Muscle layer of colon (tissue), 2 donors: ENCODE data around the gene ANKRD33.
A peak's percentile ranks its signal among the peaks of the same experiment; 100 is the strongest.

Experiments used
- H3K27ac ChIP-seq: one replicate; pipeline ENCODE4 v1.7.0; 2013; ENCODE audit warnings: low read depth, mild to moderate bottlenecking, low read length, moderate library complexity
- H3K27me3 ChIP-seq, 2 donors: one replicate each; pipeline ENCODE4 v1.7.0; 2013; ENCODE audit warnings: low read length in 2 of 2, mild to moderate bottlenecking in 2 of 2; ENCODE audit not compliant: insufficient read depth in 2 of 2, control insufficient read depth in 1 of 2
- H3K36me3 ChIP-seq: one replicate; pipeline ENCODE4 v1.7.0; 2013; ENCODE audit warnings: mild to moderate bottlenecking, low read length; ENCODE audit not compliant: insufficient read depth
- H3K4me1 ChIP-seq: one replicate; pipeline ENCODE4 v1.7.0; 2013; ENCODE audit warnings: mild to moderate bottlenecking, low read length; ENCODE audit not compliant: insufficient read depth
- H3K4me3 ChIP-seq, 2 donors: one replicate each; pipeline ENCODE4 v1.7.0; 2013; ENCODE audit warnings: low read length in 2 of 2, low read depth in 1 of 2, mild to moderate bottlenecking in 1 of 2, moderate library complexity in 1 of 2
- H3K9ac ChIP-seq: one replicate; pipeline ENCODE4 v1.7.0; 2013; ENCODE audit warnings: low read length
- H3K9me3 ChIP-seq: one replicate; pipeline ENCODE4 v1.7.0; 2013; ENCODE audit warnings: mild to moderate bottlenecking, low read length
- donor health status: abdominal sarcoma.
- donor health status: Adenocarcinoma of cecum.

ANKRD33 gene

DNA sequence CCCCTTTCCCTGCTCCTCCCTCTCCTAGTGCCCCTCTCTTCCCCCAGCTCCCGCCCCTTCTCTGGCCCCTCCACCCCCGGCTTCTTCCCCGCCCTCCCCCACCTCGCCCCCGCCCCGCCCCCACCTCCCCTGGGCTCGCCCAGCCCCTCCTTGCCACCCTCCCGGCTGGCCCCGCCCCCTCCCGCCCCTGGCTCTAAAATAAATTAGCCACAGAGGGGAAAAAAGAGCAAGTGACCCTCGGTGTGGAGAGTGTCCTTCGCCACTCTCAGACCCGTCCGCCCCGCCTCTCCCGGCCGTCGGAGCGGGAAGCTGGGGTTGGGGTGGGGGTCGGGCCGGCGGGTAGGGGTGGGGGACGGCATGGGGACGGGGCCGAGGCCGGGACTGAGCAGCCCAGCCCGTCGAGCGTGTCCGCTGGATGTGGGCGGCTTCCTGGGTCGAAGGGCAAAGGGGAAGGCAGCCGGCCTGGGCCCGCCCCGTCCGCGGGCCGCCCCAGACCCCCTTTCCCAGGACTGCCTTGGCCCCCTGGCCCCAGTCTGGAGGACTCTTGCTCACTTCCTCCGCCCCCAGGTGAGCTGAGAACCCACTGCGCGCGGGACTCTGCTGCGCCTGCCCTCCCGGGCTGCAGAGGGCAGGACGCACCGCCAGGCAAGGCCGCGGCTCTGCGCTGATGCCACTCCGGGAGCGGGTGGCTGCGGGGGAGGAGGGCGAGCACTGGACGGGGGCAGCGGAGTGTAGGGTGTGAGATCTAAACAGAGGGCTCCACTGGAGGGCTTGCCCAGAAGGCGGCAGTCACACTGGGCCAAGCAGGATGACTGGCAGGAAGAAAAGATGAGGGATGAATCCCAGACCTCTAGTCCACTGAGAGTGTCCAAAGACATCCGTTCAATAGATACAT is 38.8 kb upstream of the ANKRD33 start:
- Histone ChIP-seq H3K4me1 (peaks cover 14% of the 10 kb centered on the region), H3K9ac (no peak overlapping the region), H3K27me3 (peaks cover 29 to 46% of the 10 kb centered on the region in 2 donors), H3K4me3 (no peak overlapping the region), H3K36me3 (no peaks in the 10 kb centered on the region), H3K9me3 (no peaks in the 10 kb centered on the region), H3K27ac (no peak overlapping the region)

DNA sequence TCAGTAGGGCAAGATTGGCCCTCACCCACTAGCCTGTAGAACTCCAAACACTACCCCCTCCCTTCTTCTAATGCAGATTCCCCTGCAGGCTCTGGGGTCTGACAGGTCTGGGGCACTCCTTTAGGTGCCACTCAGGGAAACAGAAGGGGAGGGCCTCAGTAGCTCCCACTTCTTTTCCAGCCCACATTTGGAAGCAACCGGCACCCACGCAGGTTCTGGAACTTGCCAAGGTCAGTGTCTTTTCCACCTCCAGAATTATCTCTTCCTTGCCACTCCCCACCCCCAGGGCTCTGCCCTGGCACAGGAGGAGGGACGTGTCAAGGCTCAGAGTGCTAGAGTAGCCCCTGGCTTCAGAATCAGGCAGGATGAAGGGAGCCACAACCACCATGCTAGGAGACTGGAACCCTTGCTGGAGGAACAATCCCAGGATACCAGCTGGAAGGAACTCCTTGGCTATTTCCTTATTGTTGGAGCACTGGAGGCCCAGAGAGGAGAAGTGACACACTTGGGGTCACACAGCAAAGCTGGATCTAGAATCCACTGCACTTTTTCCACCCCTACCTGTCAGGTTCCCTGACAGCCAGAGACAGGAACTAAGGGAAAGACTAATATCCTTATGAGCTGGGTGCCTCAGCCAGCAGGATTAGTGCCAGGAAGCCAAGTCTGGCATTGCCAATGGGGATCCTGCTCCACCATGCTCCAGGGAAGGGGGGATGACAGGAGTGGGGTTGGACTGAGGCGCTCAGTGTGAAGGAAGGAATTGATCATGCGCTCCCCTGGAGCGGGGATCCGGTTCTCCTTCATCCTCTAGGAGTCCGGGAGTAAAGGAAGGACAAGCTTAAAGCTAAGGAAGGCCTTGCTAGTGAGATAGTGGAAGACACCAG is 37.6 kb upstream of the ANKRD33 start:
- H3K4me3 ChIP-seq, result no peak overlapping the region
- no peaks in the 10 kb centered on the region for H3K9me3 ChIP-seq
- no peaks in the 10 kb centered on the region for H3K36me3 ChIP-seq
- H3K4me1 ChIP-seq, result peaks cover 14% of the 10 kb centered on the region
- no peak overlapping the region for H3K9ac ChIP-seq
- H3K27me3 ChIP-seq, result peaks cover 17 to 34% of the 10 kb centered on the region in 2 donors
- H3K27ac ChIP-seq, result no peak overlapping the region

DNA sequence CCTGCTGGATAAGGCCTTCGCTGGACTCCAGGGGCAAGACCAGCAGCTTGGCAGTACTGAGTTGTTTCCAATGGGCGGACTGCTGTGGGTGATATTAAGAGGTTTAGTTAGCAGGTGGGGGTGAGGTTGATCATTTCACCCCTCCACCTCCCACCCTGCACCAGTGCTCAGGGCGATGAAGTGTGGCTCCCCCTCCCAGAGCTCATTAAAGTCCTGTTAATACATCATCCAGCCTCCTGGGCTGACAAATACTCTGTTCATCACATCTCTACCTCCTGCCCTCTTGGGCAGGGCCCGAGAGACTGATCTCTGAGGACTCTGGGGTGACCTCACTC is 37.0 kb upstream of the ANKRD33 start:
- H3K36me3 ChIP-seq, result no peaks in the 10 kb centered on the region
- H3K4me3 ChIP-seq, result no peak overlapping the region
- H3K27ac ChIP-seq, result no peak overlapping the region
- H3K4me1 ChIP-seq, result peaks cover 14% of the 10 kb centered on the region
- peaks cover 12 to 28% of the 10 kb centered on the region in 2 donors for H3K27me3 ChIP-seq
- no peak overlapping the region for H3K9ac ChIP-seq
- no peaks in the 10 kb centered on the region for H3K9me3 ChIP-seq

DNA sequence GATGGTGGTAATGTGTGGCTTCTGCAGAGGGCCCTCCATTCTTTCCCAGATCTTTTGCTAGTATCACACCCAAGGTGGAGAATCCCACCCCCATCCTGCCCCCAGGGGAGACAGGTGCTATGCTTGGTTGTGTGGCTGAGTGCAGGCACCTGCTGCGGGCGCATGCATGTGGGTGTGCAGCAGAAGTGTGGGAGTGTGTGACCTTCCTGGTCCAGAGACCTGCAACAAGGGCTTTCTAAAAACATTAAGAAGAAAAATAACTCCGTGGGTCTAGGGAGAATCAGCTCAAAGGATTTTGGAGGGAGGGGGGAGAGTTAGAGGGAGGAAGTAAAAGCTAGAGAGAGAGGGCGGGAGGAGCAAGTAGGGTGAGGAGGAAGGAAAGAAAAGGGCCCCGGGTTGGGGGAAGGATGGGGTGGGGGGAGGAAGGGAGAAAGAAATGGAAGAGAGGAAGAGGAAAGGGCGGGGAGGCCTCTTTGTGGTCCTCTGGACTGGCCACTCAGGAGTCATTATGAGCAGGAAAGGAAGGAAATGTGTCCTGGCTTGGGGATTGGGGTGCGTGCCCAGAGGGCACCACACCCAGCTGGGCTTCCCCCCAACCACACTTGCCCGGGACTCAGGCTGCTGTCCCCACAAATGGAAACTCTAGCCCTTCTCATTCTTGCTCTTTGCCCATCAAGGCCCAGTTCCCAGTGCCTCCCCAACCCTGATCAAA is 36.3 kb upstream of the ANKRD33 start:
- Histone ChIP-seq H3K27me3 (peaks cover 5 to 21% of the 10 kb centered on the region in 2 donors), H3K36me3 (no peaks in the 10 kb centered on the region), H3K4me3 (no peak overlapping the region), H3K9me3 (no peaks in the 10 kb centered on the region), H3K9ac (no peak overlapping the region), H3K27ac (no peak overlapping the region), H3K4me1 (peaks cover 7% of the 10 kb centered on the region)

DNA sequence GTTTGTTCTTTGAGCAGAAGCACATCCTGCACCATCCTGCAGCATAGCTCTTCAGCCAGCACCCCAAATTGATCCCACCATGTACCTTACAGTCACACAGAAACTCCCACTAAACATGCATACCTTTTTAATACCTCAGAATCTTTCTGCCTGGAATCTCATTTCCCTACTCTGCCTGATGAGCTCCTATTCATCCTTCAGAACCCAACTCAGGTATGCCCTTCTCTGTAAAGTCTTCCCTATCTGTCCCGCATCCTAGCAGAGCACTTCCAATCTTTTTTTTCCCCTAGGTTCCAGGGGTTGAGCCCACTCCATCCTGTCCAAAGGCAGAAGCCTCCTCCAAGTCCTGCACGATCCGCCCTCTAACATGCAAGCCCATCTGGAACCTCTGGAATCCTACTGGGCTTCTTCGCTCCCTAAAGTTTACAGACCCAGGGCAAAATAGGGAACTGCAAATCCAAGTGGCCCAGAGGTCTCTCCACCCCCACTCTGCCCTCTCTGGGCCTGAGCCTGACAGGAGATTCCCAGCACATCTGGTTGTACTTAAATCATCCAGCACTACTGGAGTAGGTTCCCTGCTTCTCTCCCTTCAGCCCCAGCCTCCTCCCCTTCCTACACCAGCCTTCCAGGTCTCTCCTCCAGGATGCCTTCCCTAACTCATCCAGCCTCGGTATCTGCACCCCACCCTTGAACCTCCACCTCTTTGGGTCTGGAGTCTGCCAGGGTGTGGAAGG is 35.3 kb upstream of the ANKRD33 start:
- H3K4me1 ChIP-seq, result peaks cover 6% of the 10 kb centered on the region
- no peak overlapping the region for H3K4me3 ChIP-seq
- H3K9me3 ChIP-seq, result no peaks in the 10 kb centered on the region
- H3K27me3 ChIP-seq, result peaks cover 0 to 11% of the 10 kb centered on the region in 2 donors
- no peak overlapping the region for H3K9ac ChIP-seq
- H3K36me3 ChIP-seq, result no peaks in the 10 kb centered on the region
- no peak overlapping the region for H3K27ac ChIP-seq

DNA sequence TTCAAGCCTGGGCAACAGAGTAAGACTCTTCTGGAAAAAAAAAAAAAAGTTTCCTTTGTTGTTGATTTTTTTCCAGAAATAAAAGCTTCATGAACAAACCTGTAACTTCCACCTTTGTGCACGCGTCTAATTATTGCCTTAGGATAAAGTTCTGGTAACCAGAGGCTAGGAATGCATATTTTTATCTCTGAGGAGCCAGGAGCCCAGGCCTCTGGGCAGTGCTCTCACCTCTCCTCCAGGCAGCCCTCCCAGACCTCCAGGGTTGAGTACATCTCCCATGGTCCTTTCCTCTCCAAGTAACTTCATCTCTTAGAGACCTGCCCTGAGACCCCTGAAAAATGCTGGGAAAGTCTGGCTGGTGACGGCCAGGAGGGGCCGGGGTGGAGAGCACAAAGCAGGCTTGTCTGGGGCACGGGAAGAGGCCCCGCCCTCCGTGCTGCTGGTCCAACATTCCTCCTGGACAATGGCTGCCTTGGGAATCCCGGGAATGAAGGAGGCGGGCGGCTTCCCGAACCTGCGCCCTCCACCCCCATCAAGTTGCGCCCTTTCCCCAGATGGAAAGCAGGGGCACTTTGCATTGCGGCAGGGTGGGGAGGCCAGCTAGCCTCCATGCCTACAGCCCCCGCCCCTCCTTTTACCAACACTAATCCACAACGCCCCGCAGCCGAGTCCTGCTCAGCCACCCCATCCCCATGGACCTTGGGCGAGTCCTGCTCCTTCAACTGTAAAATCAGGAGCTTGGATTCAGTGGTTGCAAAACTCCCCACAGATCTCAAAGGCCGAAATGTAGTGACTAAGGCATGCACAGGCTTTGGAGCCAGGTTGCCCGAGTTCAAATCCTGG is 32.1 kb upstream of the ANKRD33 start:
- peak overlapping the region in 1 of 2 donors; percentile 7 for H3K4me3 ChIP-seq
- H3K27ac ChIP-seq, result no peak overlapping the region
- H3K36me3 ChIP-seq, result no peaks in the 10 kb centered on the region
- H3K9me3 ChIP-seq, result no peaks in the 10 kb centered on the region
- no peak overlapping the region for H3K9ac ChIP-seq
- H3K27me3 ChIP-seq, result peaks cover 0 to 6% of the 10 kb centered on the region in 2 donors
- no peaks in the 10 kb centered on the region for H3K4me1 ChIP-seq

DNA sequence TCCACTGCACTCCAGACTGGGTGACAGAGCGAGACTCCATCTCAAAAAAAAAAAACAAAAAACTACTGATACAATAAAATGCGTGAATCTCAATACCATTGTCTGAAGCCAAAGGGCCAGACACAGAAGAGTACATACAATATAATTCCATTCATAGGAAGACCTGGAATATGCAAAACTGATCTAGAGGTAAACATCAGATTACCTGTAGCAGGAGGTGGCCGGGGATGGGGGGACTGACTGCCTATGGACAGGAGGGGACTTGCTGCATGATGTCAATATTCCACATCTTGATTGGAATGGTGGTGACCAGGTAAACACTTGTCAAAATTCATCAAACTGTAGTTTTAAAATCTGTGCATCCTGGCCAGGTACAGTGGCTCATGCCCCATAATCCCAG is 26.9 kb upstream of the ANKRD33 start:
- Histone ChIP-seq H3K4me1 (peaks cover 7% of the 10 kb centered on the region), H3K27ac (no peak overlapping the region), H3K4me3 (no peak overlapping the region), H3K9ac (no peak overlapping the region), H3K36me3 (no peaks in the 10 kb centered on the region), H3K9me3 (no peaks in the 10 kb centered on the region), H3K27me3 (peaks cover 4 to 38% of the 10 kb centered on the region in 2 donors)

DNA sequence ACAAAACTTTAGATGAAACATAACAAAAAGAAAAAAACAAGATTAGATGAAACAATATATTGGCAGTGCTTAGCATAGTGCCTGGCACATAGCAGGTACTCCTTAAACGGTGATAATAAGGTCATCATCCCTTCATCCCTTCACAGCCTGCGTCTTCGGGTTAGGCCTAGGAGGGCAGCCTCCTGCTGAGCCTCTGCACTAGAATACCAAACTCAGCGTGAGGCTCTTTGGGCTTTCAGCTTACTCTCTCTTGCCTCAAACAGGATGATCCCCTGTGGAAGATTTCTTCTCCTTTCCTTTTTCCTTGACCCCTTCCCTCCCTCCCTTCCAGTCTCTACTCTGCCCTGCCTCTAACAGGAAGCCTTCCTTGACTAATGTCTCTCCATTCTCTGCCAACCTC is 25.0 kb upstream of the ANKRD33 start:
- Histone ChIP-seq H3K27ac (no peak overlapping the region), H3K4me1 (peaks cover 7% of the 10 kb centered on the region), H3K27me3 (peaks cover 4 to 38% of the 10 kb centered on the region in 2 donors), H3K36me3 (no peaks in the 10 kb centered on the region), H3K9me3 (no peaks in the 10 kb centered on the region), H3K9ac (no peak overlapping the region), H3K4me3 (no peak overlapping the region)

DNA sequence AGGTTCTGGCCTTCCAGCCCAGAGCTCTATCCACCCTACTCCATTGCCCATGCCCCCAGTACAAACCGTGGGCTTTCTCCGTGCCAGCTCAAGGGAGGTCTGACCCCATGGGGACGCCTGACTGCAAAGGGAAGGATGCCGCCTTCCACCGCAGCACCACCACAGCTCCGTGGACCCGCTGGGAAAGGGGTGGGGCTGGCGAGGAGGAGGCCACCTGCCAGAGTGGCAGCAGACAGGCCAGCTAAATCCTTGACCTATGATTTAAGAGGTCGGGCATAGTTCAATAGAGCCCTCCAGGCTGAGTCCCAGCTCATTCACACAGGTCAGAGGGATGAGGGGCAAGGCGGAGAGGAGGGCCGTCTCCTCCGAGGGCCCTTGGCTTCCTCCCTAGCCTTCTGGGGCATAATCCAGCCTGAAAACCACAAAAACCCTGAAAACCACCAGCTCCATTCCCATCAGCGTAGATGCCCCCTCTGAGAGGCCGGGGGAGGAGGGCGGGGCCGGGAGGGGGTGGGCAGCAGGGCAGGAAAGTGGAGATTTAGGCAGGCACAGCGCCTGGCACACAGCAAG is 24.5 kb upstream of the ANKRD33 start:
- Histone ChIP-seq H3K27me3 (peaks cover 4 to 43% of the 10 kb centered on the region in 2 donors), H3K36me3 (no peaks in the 10 kb centered on the region), H3K9me3 (no peaks in the 10 kb centered on the region), H3K4me3 (peak overlapping the region in 1 of 2 donors; percentile 38), H3K9ac (no peak overlapping the region), H3K27ac (no peak overlapping the region), H3K4me1 (peaks cover 7% of the 10 kb centered on the region)
